Adipose tissue (tissue), 3 donors: ENCODE results near the gene CPEB4. TPM values are rescaled to one million over a fixed set of nuclear protein-coding genes. Genes with fewer than 3 reads are reported as not detected.

ENCODE experiments used
- H3K27ac ChIP-seq: one replicate; pipeline ENCODE4 v1.5.1; 2013; ENCODE audit warnings: low read depth, low read length
- WGBS, 3 donors: extraction: QIAGEN DNeasy Blood & Tissue Kit; methylation state at CpG; one replicate each; pipeline ENCODE4 v1.1.7; 2013; 5-methylcytosine and 5-hydroxymethylcytosine counted together
- polyA plus RNA-seq, 3 donors: library from polyadenylated mRNA; stranded (reverse); fragments of 200-250 nt; gene quantifications; one replicate each; pipeline ENCODE4 v1.2.3, GENCODE V29; 2013
- donor health status: healthy with polysubstance abuse.
- donor health status: Bipolar disorder and iron deficiency.
- donor health status: healthy.

Gene CPEB4
- polyA plus RNA-seq, 3 donors = 6.5 to 21.4 (median 11.0) TPM

GRCh38 chr5:173902743-173903142 is 14.6 kb downstream of the CPEB4 start:
- H3K27ac ChIP-seq = no peak overlapping the region

GRCh38 chr5:173903396-173904140 is 15.4 kb downstream of the CPEB4 start:
- WGBS, 3 donors = 56 to 86% (median 84%) methylated on average over 5 of the region's 5 CpGs
- no peak overlapping the region for H3K27ac ChIP-seq

- 77 to 96% (median 95%) methylated on average over 1 of the region's 1 CpG for WGBS, 3 donors
- H3K27ac ChIP-seq = no peak overlapping the region
Observed at GRCh38 chr5:173904151-173904550, 16.0 kb downstream of the CPEB4 start.

GRCh38 chr5:173907284-173907683 is 19.1 kb downstream of the CPEB4 start:
- no peak overlapping the region for H3K27ac ChIP-seq
- 51 to 70% (median 65%) methylated on average over 1 of the region's 1 CpG for WGBS, 3 donors

GRCh38 chr5:173907686-173908371 is 19.7 kb downstream of the CPEB4 start:
- 57 to 74% (median 59%) methylated on average over 3 of the region's 3 CpGs for WGBS, 3 donors
- H3K27ac ChIP-seq = no peak overlapping the region

GRCh38 chr5:173909199-173909598 is 21.1 kb downstream of the CPEB4 start:
- H3K27ac ChIP-seq = no peak overlapping the region
- WGBS, 3 donors = 37 to 43% (median 42%) methylated on average over 3 of the region's 3 CpGs

GRCh38 chr5:173910215-173910614 is 22.1 kb downstream of the CPEB4 start:
- WGBS, 3 donors = 80 to 83% (median 83%) methylated on average over 3 of the region's 3 CpGs
- no peak overlapping the region for H3K27ac ChIP-seq

GRCh38 chr5:173911623-173912022 is 23.5 kb downstream of the CPEB4 start:
- no peak overlapping the region for H3K27ac ChIP-seq

- WGBS, 3 donors = 47 to 56% (median 52%) methylated on average over 4 of the region's 4 CpGs
- no peak overlapping the region for H3K27ac ChIP-seq
Observed at GRCh38 chr5:173913686-173914321, 25.7 kb downstream of the CPEB4 start.

GRCh38 chr5:173915310-173916014 is 27.3 kb downstream of the CPEB4 start:
- 75 to 86% (median 81%) methylated on average over 7 of the region's 7 CpGs for WGBS, 3 donors
- H3K27ac ChIP-seq = no peak overlapping the region

GRCh38 chr5:173916233-173916632 is 28.1 kb downstream of the CPEB4 start:
- 58 to 68% (median 58%) methylated on average over 3 of the region's 3 CpGs for WGBS, 3 donors
- no peak overlapping the region for H3K27ac ChIP-seq

GRCh38 chr5:173917788-173918786 is 29.9 kb downstream of the CPEB4 start:
- WGBS, 3 donors = 3 to 12% (median 3%) methylated on average over 19 of the region's 19 CpGs
- no peak overlapping the region for H3K27ac ChIP-seq

GRCh38 chr5:173919443-173919842 is 31.3 kb downstream of the CPEB4 start:
- WGBS, 3 donors = 25 to 39% (median 27%) methylated on average over 2 of the region's 2 CpGs
- H3K27ac ChIP-seq = no peak overlapping the region

- no peak overlapping the region for H3K27ac ChIP-seq
- WGBS, 3 donors = 58 to 92% (median 63%) methylated on average over 3 of the region's 3 CpGs
Observed at GRCh38 chr5:173920024-173920753, 32.0 kb downstream of the CPEB4 start.

- 71 to 85% (median 77%) methylated on average over 3 of the region's 3 CpGs for WGBS, 3 donors
- no peak overlapping the region for H3K27ac ChIP-seq
Observed at GRCh38 chr5:173920866-173921555, 32.9 kb downstream of the CPEB4 start.

- 97 to 98% (median 97%) methylated on average over 2 of the region's 2 CpGs for WGBS, 3 donors
- H3K27ac ChIP-seq = no peak overlapping the region
Observed at GRCh38 chr5:173922527-173922926, 34.4 kb downstream of the CPEB4 start.
